Measurements from ENCODE around the gene TMEM30B.

TMEM30B gene

GRCh38 chr14:61233436-61233956 lies 47.6 kb downstream of the TMEM30B start:
- TF ChIP-seq, protein P1, sequence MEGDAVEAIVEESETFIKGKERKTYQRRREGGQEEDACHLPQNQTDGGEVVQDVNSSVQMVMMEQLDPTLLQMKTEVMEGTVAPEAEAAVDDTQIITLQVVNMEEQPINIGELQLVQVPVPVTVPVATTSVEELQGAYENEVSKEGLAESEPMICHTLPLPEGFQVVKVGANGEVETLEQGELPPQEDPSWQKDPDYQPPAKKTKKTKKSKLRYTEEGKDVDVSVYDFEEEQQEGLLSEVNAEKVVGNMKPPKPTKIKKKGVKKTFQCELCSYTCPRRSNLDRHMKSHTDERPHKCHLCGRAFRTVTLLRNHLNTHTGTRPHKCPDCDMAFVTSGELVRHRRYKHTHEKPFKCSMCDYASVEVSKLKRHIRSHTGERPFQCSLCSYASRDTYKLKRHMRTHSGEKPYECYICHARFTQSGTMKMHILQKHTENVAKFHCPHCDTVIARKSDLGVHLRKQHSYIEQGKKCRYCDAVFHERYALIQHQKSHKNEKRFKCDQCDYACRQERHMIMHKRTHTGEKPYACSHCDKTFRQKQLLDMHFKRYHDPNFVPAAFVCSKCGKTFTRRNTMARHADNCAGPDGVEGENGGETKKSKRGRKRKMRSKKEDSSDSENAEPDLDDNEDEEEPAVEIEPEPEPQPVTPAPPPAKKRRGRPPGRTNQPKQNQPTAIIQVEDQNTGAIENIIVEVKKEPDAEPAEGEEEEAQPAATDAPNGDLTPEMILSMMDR (IDR thresholded peaks at IDR 0.05; ENCODE audit: extremely low read depth, insufficient read depth, missing control alignments), result no peak
- DNase-seq (ENCODE audit: low spot score), result no peak
- in situ Hi-C loops (cut with MboI; ENCODE audit: low pct_unique_long_range_greater_than_20kb, low sequenced_read_pairs, unreplicated experiment), result no loop called here

DNA sequence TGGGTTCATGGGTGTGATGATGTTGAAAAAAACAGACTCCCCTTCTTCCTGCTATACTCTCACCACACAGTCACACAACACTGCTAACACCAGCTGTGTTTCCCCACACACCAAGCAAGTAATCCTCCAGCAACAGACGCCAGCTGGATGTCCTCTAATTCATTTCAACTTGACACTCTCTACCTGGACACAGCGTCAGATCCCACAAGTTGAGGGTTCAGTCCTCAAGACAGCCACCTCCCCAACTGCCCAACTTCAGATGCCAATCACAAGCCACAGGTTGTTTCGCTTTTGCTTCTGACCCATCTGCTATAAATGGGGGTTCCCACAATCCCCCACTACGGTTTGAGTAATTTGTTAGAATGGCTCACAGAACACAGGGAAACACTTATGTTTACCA lies 49.3 kb downstream of the TMEM30B start:
- no peak for DNase-seq (ENCODE audit: low spot score)
- TF ChIP-seq, protein P1 (IDR thresholded peaks at IDR 0.05; ENCODE audit: extremely low read depth, insufficient read depth, missing control alignments), result no peak
- in situ Hi-C loops (cut with MboI; ENCODE audit: low pct_unique_long_range_greater_than_20kb, low sequenced_read_pairs, unreplicated experiment), result no loop called here

- DNase-seq (ENCODE audit: low spot score), result no peak
- TF ChIP-seq, protein P1 (IDR thresholded peaks at IDR 0.05; ENCODE audit: extremely low read depth, insufficient read depth, missing control alignments), result no peak
- in situ Hi-C loops (cut with MboI; ENCODE audit: low pct_unique_long_range_greater_than_20kb, low sequenced_read_pairs, unreplicated experiment), result no loop called here
Observed at GRCh38 chr14:61229981-61230380, 51.2 kb downstream of the TMEM30B start.

- in situ Hi-C loops (cut with MboI; ENCODE audit: low pct_unique_long_range_greater_than_20kb, low sequenced_read_pairs, unreplicated experiment), result no loop called here
- TF ChIP-seq, protein P1 (IDR thresholded peaks at IDR 0.05; ENCODE audit: extremely low read depth, insufficient read depth, missing control alignments), result no peak
- no peak for DNase-seq (ENCODE audit: low spot score)
Observed at GRCh38 chr14:61229475-61229888, 51.7 kb downstream of the TMEM30B start.

DNA sequence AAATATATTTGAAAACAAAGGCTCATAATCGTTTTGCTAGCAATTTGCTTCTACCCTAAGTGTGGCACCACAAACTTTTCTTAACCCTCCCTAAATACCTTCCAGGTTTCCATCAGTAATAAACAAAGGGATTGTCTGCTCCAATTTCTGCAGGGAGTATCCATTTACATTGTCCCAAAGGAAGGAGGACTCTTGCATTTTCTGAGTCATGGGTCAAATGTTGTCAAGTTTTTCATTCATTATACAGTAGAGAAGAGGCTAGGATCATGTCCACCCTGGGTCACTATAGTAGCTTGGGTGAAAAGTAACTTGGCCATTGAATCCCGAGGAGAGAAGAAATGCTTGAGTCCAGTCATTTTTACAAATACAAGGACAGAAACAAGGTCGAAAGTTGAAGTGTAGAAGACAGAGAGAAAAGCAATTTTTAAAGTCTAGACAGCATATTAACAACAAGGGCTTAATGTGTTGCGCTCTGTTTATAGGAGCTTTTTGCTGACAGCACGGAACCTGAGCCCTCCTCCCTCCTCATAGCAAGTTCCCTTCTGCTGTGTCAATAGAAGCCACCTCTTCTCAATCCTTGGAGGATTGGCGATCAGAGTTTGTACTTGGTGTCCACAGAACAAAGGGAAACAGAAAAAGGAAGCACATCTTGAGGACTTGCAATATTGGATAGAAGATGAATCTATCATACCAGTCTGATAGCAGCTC lies 53.1 kb downstream of the TMEM30B start:
- no peak for DNase-seq (ENCODE audit: low spot score)
- in situ Hi-C loops (cut with MboI; ENCODE audit: low pct_unique_long_range_greater_than_20kb, low sequenced_read_pairs, unreplicated experiment), result no loop called here
- TF ChIP-seq, protein P1 (IDR thresholded peaks at IDR 0.05; ENCODE audit: extremely low read depth, insufficient read depth, missing control alignments), result no peak
